Thyroid gland (tissue), 4 donors: Measurements from ENCODE around the gene SPEG. TPM values are rescaled to one million over a fixed set of nuclear protein-coding genes. Genes with fewer than 3 reads are reported as not detected.
A peak's percentile ranks its signal among the peaks of the same experiment; 100 is the strongest.

Experiments
- DNase-seq, 2 donors: peaks; one replicate each; pipeline ENCODE4 v3.0.0-alpha.2; 2019
- H3K27ac ChIP-seq, 3 donors: fragments of 200-600 bp; sonication (generic); 1 replicate in 2 of 3; 2 replicates in 1 of 3; pipeline ENCODE4 v1.5.1; 2016 to 2019; ENCODE audit warnings: mild to moderate bottlenecking in 1 of 3, moderate library complexity in 1 of 3
- H3K27me3 ChIP-seq: fragments of 200-600 bp; sonication (generic); one replicate; pipeline ENCODE4 v1.5.1; 2019
- H3K36me3 ChIP-seq, 2 donors: fragments of 200-600 bp; sonication (generic); one replicate each; pipeline ENCODE4 v1.5.1; 2016 to 2019
- H3K4me1 ChIP-seq, 2 donors: fragments of 200-600 bp; sonication (generic); one replicate each; pipeline ENCODE4 v1.5.1; 2017 to 2019
- H3K4me3 ChIP-seq, 3 donors: fragments of 200-600 bp; sonication (generic); replicated peaks in 1 of 3; 1 replicate in 2 of 3; 2 replicates in 1 of 3; pipeline ENCODE4 v1.5.1; 2016; ENCODE audit warnings: mild to moderate bottlenecking in 1 of 3
- H3K9me3 ChIP-seq: fragments of 200-600 bp; sonication (generic); one replicate; pipeline ENCODE4 v1.5.1; 2017
- POLR2A ChIP-seq, 2 donors: fragments of 450-650 bp; IDR thresholded peaks; one replicate each; pipeline ENCODE4 v1.6.1; 2017; ENCODE audit warnings: antibody characterized with exemption in 2 of 2, mild to moderate bottlenecking in 2 of 2, moderate library complexity in 1 of 2
- WGBS, 2 donors: methylation state at CpG; one replicate each; pipeline ENCODE4 v1.1.5; 2017; 5-methylcytosine and 5-hydroxymethylcytosine counted together
- intact Hi-C: fragments of 100-400 bp; cut with DNase I; formaldehyde crosslinking; loops from one replicate; pipeline ENCODE4 v1.15.1; 2023
- total RNA-seq, 4 donors: library from RNA; depleted of rRNA; stranded (reverse); fragments of >200 nt; gene quantifications; one replicate each; pipeline ENCODE4 v1.2.3, GENCODE V29; 2016
- TF ChIP-seq, protein P1 (sequence below), 6 experiments: fragments of 200-600 bp in 3 of 6; fragments of 450-650 bp in 3 of 6; sonication (generic) in 3 of 6; IDR thresholded peaks; one replicate each; pipeline ENCODE4 v1.5.1; 2016 to 2019; ENCODE audit warnings: antibody characterized with exemption in 6 of 6, mild to moderate bottlenecking in 2 of 6, inconsistent platforms in 1 of 6, moderate library complexity in 1 of 6

SPEG gene
- total RNA-seq, 4 donors from 2014 or later = 1.9 to 3.5 (median 3.3) TPM

DNA sequence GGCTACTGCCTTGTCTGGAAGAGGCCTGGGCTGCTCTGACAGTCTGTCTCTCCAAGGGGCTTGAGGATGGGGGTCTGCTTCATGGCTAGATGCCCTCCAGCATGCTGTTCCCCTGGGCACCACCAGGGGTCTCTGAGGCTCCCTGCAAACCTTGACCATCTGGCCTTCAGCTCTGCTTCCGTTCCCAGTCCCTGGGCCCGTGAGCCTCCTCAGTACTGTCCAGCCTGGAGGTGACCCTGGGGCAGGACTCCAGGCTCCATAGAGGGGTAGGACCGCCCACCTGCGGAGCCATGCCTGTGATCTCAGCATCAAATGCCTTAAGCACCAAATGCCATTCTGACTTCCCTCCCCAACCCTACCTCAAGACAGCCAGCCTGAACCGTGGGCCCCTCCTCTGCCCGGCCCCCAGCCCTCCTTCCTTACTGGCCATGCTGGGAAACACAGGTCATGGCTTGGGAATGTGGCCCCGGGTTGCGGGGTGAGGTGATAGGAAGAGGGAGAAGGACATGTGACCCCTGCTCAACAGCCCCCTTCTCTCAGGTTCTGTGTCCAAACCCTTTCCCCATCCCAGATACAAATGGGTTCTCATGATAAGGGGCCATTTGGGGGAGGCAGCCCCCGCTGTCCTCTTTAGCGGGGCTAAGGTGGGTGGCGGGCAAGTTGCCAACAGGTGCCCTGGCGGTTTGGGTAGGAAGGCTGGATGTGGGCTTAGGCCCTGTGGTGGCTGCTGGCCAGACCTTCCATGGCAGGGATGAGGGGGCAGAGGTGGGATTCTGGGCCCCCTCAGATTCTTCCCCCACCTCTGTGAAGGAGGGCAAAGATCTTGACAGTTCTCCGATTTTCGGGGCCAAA, 25.0 kb downstream of the SPEG start:
- WGBS, 2 donors = 55 to 69% methylated on average over 9 to 10 of the region's 14 CpGs
- H3K36me3 ChIP-seq = no peaks in the 10 kb centered on the region
- H3K9me3 ChIP-seq = no peaks in the 10 kb centered on the region
- no peak overlapping the region for H3K4me3 ChIP-seq
- peak; percentile 61 to 64 for DNase-seq
- peaks cover 7 to 16% of the 10 kb centered on the region in 2 donors for H3K4me1 ChIP-seq
- H3K27me3 ChIP-seq = no peaks in the 10 kb centered on the region
- no peak for TF ChIP-seq POLR2A (IDR thresholded peaks at IDR 0.05)
- TF ChIP-seq, protein P1, sequence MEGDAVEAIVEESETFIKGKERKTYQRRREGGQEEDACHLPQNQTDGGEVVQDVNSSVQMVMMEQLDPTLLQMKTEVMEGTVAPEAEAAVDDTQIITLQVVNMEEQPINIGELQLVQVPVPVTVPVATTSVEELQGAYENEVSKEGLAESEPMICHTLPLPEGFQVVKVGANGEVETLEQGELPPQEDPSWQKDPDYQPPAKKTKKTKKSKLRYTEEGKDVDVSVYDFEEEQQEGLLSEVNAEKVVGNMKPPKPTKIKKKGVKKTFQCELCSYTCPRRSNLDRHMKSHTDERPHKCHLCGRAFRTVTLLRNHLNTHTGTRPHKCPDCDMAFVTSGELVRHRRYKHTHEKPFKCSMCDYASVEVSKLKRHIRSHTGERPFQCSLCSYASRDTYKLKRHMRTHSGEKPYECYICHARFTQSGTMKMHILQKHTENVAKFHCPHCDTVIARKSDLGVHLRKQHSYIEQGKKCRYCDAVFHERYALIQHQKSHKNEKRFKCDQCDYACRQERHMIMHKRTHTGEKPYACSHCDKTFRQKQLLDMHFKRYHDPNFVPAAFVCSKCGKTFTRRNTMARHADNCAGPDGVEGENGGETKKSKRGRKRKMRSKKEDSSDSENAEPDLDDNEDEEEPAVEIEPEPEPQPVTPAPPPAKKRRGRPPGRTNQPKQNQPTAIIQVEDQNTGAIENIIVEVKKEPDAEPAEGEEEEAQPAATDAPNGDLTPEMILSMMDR (IDR thresholded peaks at IDR 0.05) = peak; percentile 73 to 95 (median 82)
- intact Hi-C loops = loop anchor here (5.0 kb wide), 1 partner anchor 73 kb away; no protein-coding TSS in a partner anchor
- H3K27ac ChIP-seq = no peak overlapping the region

DNA sequence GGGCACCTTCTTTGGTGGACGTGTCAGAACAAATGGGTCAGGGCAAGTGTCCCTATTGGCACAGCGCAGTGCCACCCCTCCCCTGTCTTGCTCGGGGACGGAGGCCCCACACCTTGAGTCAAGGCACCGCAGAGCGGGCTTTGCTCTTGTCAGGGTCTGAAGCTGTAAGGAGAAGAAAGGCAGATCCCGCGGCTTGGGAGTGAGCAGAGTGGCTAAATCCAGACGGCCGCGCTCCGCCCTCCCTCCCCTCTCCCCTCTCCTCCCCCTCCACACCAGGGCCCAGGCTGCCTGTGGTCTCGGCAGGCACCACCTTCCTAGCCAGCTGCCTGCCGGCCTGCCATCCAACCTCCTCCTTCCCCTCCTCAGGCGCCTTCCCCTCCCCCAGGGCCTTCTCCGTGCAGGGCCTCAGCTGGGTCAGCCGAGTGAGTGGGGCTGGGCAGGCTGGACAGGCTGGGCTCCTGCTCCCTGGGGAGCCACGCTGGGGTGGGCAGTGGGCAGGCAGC, 25.8 kb downstream of the SPEG start:
- H3K36me3 ChIP-seq = no peaks in the 10 kb centered on the region
- H3K27ac ChIP-seq = no peak overlapping the region
- no peaks in the 10 kb centered on the region for H3K9me3 ChIP-seq
- 21 to 25% methylated on average over 9 to 16 of the region's 18 CpGs for WGBS, 2 donors
- intact Hi-C loops = no loop called here
- no peak for TF ChIP-seq POLR2A (IDR thresholded peaks at IDR 0.05)
- TF ChIP-seq, protein P1 (IDR thresholded peaks at IDR 0.05) = no peak
- H3K4me3 ChIP-seq = no peak overlapping the region
- H3K4me1 ChIP-seq = peaks cover 7 to 16% of the 10 kb centered on the region in 2 donors
- peak; percentile 77 to 85 for DNase-seq
- no peaks in the 10 kb centered on the region for H3K27me3 ChIP-seq

DNA sequence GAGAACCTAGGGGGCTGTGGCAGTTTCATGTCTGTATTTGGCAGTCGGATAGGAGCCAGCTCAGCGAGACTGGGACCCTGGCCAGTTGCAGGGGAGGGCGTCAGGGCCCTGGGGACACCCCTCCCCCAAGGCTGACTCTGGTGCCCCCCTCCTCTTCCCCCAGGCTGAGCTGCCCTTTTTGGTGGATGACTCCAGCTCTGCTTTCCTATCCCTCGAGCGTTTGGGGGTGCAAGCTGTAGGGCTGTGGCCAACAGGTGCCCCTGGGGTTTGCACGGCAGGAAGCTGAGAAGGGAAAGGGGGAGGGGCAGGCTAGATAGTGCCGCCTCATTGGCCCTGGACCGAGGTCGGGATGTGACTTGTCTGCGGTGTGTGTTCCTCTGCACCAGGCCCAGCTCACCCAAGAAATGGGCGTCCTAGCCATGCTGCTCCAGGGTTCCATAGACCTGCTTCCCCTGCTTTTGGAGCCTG, 26.4 kb downstream of the SPEG start:
- H3K4me3 ChIP-seq = no peak overlapping the region
- WGBS, 2 donors = 23 to 24% methylated on average over 8 to 11 of the region's 11 CpGs
- intact Hi-C loops = no loop called here
- DNase-seq = peak in 1 of 2 donors; percentile 20
- no peak overlapping the region for H3K27ac ChIP-seq
- no peaks in the 10 kb centered on the region for H3K9me3 ChIP-seq
- H3K36me3 ChIP-seq = no peaks in the 10 kb centered on the region
- H3K27me3 ChIP-seq = no peaks in the 10 kb centered on the region
- peaks cover 7 to 16% of the 10 kb centered on the region in 2 donors for H3K4me1 ChIP-seq
- no peak for TF ChIP-seq POLR2A (IDR thresholded peaks at IDR 0.05)
- TF ChIP-seq, protein P1 (IDR thresholded peaks at IDR 0.05) = no peak

DNA sequence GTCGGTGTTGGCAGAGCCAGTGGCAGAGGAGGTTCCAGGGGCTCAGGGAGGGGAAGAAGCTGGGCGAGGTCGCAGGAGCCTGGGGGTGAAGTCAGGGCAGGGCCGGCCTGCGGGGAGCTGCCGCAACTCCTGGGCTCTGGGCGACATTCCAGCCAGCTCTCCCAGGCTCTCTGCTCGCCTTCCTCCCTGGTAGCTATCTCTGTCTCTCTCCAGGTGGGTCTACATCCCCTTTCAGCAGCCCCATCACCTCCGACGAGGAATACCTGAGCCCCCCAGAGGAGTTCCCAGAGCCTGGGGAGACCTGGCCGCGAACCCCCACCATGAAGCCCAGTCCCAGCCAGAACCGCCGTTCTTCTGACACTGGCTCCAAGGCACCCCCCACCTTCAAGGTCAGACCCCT, 27.0 kb downstream of the SPEG start:
- H3K4me1 ChIP-seq = peaks cover 7 to 16% of the 10 kb centered on the region in 2 donors
- no peak overlapping the region for H3K4me3 ChIP-seq
- H3K9me3 ChIP-seq = no peaks in the 10 kb centered on the region
- no peak for DNase-seq
- intact Hi-C loops = no loop called here
- WGBS, 2 donors = 89 to 96% methylated on average over 11 to 14 of the region's 14 CpGs
- TF ChIP-seq POLR2A (IDR thresholded peaks at IDR 0.05) = no peak
- TF ChIP-seq, protein P1 (IDR thresholded peaks at IDR 0.05) = no peak
- H3K27me3 ChIP-seq = no peaks in the 10 kb centered on the region
- no peak overlapping the region for H3K27ac ChIP-seq
- H3K36me3 ChIP-seq = no peaks in the 10 kb centered on the region

DNA sequence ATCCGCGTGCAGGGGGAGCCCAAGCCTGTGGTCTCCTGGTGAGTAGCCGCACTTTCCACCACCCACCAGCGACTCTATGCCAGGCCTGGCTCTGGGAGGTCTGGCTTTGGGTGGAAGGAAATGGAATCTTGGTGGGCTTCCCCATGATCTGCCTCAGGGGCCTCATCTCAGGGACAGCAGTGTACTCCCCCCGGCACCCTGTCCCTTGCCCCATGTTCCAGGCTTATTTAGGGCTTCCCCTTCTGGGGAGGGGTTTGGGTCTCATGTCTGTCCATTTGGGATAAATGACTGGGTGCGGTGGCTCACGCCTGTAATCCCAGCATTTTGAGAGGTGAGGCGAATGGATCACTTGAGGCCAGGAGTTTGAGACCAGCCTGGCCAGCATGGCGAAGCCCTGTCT, 27.7 kb downstream of the SPEG start:
- TF ChIP-seq, protein P1 (IDR thresholded peaks at IDR 0.05) = no peak
- TF ChIP-seq POLR2A (IDR thresholded peaks at IDR 0.05) = no peak
- 87 to 94% methylated on average over 5 to 9 of the region's 9 CpGs for WGBS, 2 donors
- H3K27me3 ChIP-seq = no peaks in the 10 kb centered on the region
- H3K4me3 ChIP-seq = no peak overlapping the region
- H3K27ac ChIP-seq = no peak overlapping the region
- H3K4me1 ChIP-seq = peaks cover 7 to 16% of the 10 kb centered on the region in 2 donors
- DNase-seq = no peak
- no peaks in the 10 kb centered on the region for H3K36me3 ChIP-seq
- intact Hi-C loops = no loop called here
- H3K9me3 ChIP-seq = no peaks in the 10 kb centered on the region
